Esophagus squamous epithelium (tissue), 4 donors: ENCODE measurements around the gene ECT2.

Experiments used
- POLR2A ChIP-seq, 4 donors: fragments of 450-650 bp; IDR thresholded peaks; one replicate each; pipeline ENCODE4 v1.6.1; 2017; ENCODE audit warnings: antibody characterized with exemption in 4 of 4, mild to moderate bottlenecking in 4 of 4, moderate library complexity in 3 of 4
- TF ChIP-seq, protein P1 (sequence below), 6 experiments: fragments of 450-650 bp in 4 of 6; fragments of 200-600 bp in 2 of 6; sonication (generic) in 2 of 6; IDR thresholded peaks; one replicate each; pipeline ENCODE4 v1.5.1; 2016 to 2019; ENCODE audit warnings: antibody characterized with exemption in 6 of 6, mild to moderate bottlenecking in 4 of 6, moderate library complexity in 4 of 6

DNA sequence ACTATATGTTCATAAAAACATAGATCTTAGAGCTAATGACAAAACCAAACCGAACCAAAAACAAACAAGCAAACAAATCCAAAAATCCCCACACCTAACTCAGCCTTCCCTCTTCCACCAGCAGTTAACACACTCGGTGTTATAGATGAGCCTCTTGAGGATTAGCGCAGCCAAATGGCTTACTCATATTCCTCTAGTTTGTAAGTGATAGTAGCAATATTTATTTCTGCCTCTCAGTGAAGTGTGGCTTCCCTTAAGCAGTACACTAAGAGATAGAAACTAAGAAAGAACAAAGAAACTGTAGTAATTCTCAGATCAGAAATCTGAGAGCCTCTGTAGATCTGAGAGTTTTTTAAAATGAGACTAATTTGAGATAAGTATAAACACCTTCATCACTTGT is 37.2 kb upstream of the ECT2 start:
- TF ChIP-seq, protein P1, sequence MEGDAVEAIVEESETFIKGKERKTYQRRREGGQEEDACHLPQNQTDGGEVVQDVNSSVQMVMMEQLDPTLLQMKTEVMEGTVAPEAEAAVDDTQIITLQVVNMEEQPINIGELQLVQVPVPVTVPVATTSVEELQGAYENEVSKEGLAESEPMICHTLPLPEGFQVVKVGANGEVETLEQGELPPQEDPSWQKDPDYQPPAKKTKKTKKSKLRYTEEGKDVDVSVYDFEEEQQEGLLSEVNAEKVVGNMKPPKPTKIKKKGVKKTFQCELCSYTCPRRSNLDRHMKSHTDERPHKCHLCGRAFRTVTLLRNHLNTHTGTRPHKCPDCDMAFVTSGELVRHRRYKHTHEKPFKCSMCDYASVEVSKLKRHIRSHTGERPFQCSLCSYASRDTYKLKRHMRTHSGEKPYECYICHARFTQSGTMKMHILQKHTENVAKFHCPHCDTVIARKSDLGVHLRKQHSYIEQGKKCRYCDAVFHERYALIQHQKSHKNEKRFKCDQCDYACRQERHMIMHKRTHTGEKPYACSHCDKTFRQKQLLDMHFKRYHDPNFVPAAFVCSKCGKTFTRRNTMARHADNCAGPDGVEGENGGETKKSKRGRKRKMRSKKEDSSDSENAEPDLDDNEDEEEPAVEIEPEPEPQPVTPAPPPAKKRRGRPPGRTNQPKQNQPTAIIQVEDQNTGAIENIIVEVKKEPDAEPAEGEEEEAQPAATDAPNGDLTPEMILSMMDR (IDR thresholded peaks at IDR 0.05) = no peak
- TF ChIP-seq POLR2A (IDR thresholded peaks at IDR 0.05) = no peak
